Posterior vena cava (tissue), 2 donors: Measurements from ENCODE around the gene GABRA5. TPM values are rescaled to one million over a fixed set of nuclear protein-coding genes. Genes with fewer than 3 reads are reported as not detected.

Experiments
- DNase-seq: peaks from one replicate; pipeline ENCODE4 v3.0.0-alpha.2; 2020; ENCODE audit warnings: low spot score
- intact Hi-C, 2 donors: fragments of 100-400 bp; cut with DNase I; formaldehyde crosslinking; loops; one replicate each; pipeline versions ENCODE4 v1.14.1 to v1.14.2; 2022 to 2023
- total RNA-seq, 2 donors: library from RNA; stranded (reverse); fragmentation: NEBNext Ultra II Directional; extraction: Animal tissue kit (Norgen Biotek cat#: 25700); gene quantifications; one replicate each; pipeline ENCODE4 v1.2.1, GENCODE V29; 2021
- donor health status: DM: yes; HTN: yes; CAD: no.
- donor health status: DM: yes; HTN: yes; CAD: no.

The GABRA5 gene
- total RNA-seq, 2 donors from 2014 or later, result not detected

GRCh38 chr15:26971271-26972018 lies 104.6 kb downstream of the GABRA5 start:
- DNase-seq, result no peak
- intact Hi-C loops, result no loop called here

- no peak for DNase-seq
- intact Hi-C loops, result no loop called here
Observed at GRCh38 chr15:26972636-26973035, 105.8 kb downstream of the GABRA5 start.

- DNase-seq, result no peak
- intact Hi-C loops, result no loop called here
Observed at GRCh38 chr15:26974120-26974780, 107.4 kb downstream of the GABRA5 start.

GRCh38 chr15:26981492-26981891 lies 114.6 kb downstream of the GABRA5 start:
- intact Hi-C loops, result no loop called here
- no peak for DNase-seq

- no peak for DNase-seq
- intact Hi-C loops, result no loop called here
Observed at GRCh38 chr15:26983822-26984221, 117.0 kb downstream of the GABRA5 start.

- intact Hi-C loops, result no loop called here
- no peak for DNase-seq
Observed at GRCh38 chr15:26985050-26985449, 118.2 kb downstream of the GABRA5 start.

- no peak for DNase-seq
- intact Hi-C loops, result no loop called here
Observed at GRCh38 chr15:26996250-26996649, 129.4 kb downstream of the GABRA5 start.

Other genes with a start within 250 kb of the GABRA5 start
- 1 to 10 TPM; 1.6 to 1.9 TPM for gene GABRB3, start 94.0 kb upstream of the GABRA5 start, total RNA-seq
- not detected for gene GABRG3, start 104.1 kb downstream of the GABRA5 start, total RNA-seq